GM12801 (cell line): ENCODE results near the gene CTRB1.

ENCODE experiments used
- TF ChIP-seq, protein P1 (sequence below): IDR thresholded peaks from one replicate; pipeline ENCODE4 v1.5.1; 2011; ENCODE audit warnings: control low read depth; ENCODE audit not compliant: insufficient read length; ENCODE audit errors: extremely low read depth

Gene CTRB1

DNA sequence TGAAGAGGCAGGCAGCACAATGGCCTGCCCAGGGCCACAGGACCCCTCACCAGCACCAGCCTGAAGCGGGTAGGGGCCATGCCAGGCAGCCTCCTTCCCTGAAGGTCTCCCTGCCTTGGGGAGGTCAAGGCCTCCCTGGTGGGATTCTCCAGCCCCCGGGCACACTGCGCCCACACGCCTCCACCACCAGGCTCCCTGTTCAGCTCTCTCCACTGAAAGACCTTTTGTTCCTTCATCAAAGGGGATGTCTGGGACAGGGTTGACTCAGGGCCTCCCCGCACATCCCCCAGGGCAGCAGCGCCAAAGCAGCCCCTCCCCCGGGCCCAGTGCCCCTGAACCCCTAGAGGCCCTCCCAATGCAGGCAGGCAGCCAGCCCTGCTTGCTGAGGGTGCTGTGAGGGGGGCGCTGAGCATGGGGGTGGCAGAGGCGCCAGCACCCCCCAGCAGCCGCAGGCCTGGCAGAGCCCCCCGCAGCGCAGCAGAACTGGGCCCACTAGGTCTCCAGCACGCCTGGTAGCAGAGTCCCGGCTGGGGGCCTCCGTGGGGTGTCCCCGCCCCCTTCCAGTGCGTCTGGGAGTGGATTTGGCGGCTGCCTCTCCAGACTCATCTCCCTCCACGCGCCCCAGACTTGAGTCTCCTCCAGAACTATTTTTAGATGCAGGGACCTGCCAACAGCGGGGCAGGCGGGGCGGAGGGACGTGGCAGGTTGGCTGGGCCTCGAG is 19.5 kb downstream of the CTRB1 start:
- TF ChIP-seq, protein P1, sequence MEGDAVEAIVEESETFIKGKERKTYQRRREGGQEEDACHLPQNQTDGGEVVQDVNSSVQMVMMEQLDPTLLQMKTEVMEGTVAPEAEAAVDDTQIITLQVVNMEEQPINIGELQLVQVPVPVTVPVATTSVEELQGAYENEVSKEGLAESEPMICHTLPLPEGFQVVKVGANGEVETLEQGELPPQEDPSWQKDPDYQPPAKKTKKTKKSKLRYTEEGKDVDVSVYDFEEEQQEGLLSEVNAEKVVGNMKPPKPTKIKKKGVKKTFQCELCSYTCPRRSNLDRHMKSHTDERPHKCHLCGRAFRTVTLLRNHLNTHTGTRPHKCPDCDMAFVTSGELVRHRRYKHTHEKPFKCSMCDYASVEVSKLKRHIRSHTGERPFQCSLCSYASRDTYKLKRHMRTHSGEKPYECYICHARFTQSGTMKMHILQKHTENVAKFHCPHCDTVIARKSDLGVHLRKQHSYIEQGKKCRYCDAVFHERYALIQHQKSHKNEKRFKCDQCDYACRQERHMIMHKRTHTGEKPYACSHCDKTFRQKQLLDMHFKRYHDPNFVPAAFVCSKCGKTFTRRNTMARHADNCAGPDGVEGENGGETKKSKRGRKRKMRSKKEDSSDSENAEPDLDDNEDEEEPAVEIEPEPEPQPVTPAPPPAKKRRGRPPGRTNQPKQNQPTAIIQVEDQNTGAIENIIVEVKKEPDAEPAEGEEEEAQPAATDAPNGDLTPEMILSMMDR: no peak

DNA sequence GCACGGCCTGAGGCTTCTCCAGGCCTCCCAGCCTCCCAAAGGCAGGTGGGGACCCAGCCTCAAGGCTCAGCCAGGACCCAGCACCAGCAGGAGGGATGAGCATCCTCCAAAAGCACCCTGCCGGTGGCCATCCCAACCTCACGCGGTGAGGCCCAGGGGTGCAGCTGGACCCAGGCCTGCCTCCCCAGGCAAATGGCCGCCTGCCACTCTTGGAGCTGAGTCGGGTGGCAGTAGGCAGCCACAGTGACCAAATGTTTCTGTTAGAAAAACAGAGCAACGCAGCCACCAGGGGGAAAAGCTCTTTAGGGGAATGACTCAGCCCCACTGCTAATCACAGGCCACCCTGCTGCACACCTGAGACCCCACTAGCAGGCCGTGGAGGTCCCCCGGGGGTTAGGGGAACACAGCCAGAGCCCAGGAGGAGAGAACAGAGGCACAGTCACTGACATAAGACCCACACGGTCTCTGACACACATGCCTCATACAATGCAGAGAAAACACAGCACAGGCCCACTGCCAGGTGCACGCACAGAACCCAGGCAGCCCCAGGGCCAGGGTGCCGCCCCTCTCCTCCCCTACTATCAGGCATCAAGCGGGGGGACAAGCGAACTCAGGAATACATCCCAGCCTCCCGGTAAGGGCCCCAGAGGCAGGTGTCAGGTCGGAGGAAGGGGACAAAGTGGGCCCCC is 20.2 kb downstream of the CTRB1 start:
- TF ChIP-seq, protein P1: no peak

DNA sequence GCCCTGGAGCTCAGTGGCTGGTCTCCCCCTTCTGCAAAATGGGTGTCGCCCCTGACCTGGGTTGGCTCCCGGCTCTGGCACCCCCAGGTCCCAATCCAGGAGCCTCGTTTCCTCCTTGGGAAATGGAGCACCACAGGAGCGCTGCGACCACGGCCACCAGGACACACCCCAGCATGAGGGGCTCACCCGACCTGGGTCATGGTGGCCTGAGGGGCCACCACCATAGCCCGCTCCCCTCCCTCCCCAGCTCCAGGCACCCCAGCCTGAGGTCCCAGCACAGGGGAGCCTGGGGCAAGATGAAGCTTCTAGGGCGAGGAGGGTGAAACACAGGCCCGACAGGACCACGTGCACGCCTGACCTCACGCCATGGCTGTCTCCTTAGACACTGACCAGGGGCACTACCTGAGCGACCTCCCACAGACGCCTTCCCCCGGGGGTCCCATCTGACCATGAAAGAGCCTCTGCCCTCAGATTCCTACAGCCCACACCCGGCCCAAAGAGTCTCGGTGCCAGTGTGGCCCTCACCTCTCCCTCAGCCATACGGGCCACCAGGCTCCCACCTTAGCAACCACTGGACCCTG is 20.8 kb downstream of the CTRB1 start:
- TF ChIP-seq, protein P1: no peak

DNA sequence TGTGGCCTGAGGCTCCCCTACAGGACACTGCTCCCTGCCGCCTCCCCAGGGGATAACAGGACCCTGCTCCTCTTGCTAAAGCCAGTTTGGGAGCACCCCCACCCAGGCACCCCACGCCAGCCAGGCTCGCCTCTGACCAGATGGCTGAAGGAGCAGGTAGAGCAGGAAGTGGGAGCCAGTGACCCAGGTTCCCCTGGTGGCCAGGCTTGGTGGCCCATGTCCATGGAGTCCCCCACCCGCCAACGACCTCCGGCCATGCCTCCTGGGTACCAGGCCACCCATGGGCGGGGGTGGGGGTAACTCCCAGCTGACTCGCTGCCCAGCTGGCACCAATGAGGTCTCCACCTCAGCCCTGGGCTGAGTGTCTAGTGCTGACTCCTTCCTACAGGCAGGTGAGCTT is 22.6 kb downstream of the CTRB1 start:
- TF ChIP-seq, protein P1: no peak

DNA sequence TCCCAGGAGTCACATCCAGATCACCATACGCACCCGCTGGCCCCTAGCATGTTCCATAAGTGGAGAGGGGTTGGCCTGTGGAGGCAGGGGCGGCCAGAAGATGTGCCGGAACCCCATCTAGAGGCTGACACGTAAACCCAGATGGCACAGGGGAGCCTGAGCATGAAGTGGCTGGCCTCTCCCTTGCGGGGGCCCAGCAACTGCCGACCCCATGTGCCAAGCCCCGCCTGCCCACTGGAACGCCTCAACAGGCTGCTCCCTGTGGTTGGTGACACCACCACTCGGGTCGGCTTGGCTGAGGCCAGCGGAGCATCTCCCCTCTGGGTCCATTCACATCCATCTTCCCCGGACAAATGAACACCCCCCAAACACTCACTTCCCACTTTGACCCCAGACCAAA is 23.2 kb downstream of the CTRB1 start:
- TF ChIP-seq, protein P1: no peak

DNA sequence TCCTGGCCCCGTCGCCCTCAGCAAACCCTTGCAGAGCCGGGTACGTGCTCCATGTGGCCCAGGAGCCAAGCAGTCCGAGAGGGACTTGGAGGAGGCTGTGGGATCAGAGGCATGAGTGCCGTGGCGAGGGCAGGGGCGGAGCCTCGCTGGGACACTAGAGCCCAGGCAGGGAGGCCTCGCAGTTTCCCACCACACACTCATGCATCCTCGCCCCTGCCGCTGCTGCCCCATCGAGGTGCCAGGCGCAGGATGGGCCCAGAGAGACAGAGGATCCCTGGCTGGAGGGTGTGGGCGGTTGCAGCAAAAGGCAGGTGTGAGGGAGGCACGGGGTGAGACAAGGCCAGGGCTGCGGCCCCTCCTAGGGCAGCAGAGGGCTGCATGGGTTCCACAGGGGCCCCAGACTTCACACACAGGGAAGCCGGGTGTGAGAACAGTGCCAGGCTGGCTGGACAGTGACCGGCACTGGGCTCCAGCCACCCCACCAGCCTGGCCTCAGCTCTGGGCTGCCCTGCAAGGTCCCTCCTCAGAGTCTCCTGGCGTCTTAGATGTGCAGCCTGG is 25.0 kb downstream of the CTRB1 start:
- TF ChIP-seq, protein P1: no peak

DNA sequence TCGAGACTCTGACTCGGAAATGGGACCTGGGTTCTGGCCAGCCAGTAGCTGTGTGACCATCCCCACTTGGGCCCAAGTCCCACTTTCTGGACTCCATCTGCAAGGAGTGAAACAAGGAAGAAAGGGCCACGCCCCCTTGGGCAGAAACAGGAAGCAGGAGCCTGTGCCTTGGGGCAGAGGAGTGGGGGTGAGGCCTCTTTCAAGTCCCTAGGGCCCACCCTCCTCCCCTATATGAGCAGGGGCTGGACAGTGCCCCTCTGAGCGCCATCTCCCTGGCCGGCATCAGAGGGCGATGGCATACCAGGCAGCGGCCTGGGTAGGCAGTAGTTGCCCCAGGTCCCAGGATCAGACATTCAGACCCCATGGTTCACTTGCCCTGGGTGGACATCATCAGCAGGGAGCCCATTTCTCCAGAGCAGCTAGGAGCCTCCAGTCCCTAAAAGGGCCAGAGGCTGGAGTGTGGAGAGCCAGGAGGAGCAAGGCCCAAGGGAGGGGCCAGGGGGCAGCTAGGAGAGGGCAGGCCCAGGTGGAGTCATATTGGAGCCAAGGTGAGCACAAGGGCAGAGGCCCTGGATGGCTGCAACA is 25.5 kb downstream of the CTRB1 start:
- TF ChIP-seq, protein P1: no peak
